Measurements from ENCODE around the gene PRPS2.

- TF ChIP-seq, protein P1, sequence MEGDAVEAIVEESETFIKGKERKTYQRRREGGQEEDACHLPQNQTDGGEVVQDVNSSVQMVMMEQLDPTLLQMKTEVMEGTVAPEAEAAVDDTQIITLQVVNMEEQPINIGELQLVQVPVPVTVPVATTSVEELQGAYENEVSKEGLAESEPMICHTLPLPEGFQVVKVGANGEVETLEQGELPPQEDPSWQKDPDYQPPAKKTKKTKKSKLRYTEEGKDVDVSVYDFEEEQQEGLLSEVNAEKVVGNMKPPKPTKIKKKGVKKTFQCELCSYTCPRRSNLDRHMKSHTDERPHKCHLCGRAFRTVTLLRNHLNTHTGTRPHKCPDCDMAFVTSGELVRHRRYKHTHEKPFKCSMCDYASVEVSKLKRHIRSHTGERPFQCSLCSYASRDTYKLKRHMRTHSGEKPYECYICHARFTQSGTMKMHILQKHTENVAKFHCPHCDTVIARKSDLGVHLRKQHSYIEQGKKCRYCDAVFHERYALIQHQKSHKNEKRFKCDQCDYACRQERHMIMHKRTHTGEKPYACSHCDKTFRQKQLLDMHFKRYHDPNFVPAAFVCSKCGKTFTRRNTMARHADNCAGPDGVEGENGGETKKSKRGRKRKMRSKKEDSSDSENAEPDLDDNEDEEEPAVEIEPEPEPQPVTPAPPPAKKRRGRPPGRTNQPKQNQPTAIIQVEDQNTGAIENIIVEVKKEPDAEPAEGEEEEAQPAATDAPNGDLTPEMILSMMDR (IDR thresholded peaks at IDR 0.05; ENCODE audit: insufficient read depth, low read depth, low read length), result no peak
- TF ChIP-seq EZH2 (IDR thresholded peaks at IDR 0.05; ENCODE audit: insufficient read depth, low read length), result no peak
Observed at GRCh38 chrX:12768491-12768890, 22.7 kb upstream of the PRPS2 start.
